CD4-positive, CD25-positive, alpha-beta regulatory T cell (primary cell): ENCODE measurements around the gene CACNA1S. TPM values are rescaled to one million over a fixed set of nuclear protein-coding genes. Genes with fewer than 3 reads are reported as not detected.

Source experiments
- ATAC-seq, 2 donors: fragments of 150-1000 bp; cut with Tn5 transposase; one replicate each; pipeline ENCODE4 v1.10.0; 2021; ENCODE audit warnings: low read depth in 2 of 2, moderate number of reproducible peaks in 2 of 2, moderate library complexity in 1 of 2
- DNase-seq, 3 donors: peaks; one replicate each; pipeline versions ENCODE4 v3.0.0 to v3.0.0-alpha.2; 2012 to 2022; ENCODE audit warnings: mixed read lengths in 1 of 3
- H3K27ac ChIP-seq: one replicate; pipeline ENCODE4 v1.7.0; 2013; ENCODE audit warnings: mild to moderate bottlenecking, low read length; ENCODE audit not compliant: insufficient read depth, poor library complexity, severe bottlenecking
- H3K27me3 ChIP-seq: one replicate; pipeline ENCODE4 v1.7.0; 2013; ENCODE audit warnings: low read length; ENCODE audit not compliant: control insufficient read depth, insufficient read depth
- H3K36me3 ChIP-seq: one replicate; pipeline ENCODE4 v1.7.0; 2013; ENCODE audit warnings: mild to moderate bottlenecking, low read length, moderate library complexity; ENCODE audit not compliant: control insufficient read depth, insufficient read depth
- H3K4me1 ChIP-seq: 2 replicates; pipeline ENCODE4 v1.7.0; 2013; ENCODE audit warnings: mild to moderate bottlenecking, low read length; ENCODE audit not compliant: insufficient read depth, control insufficient read depth, poor library complexity, severe bottlenecking
- H3K4me3 ChIP-seq: one replicate; pipeline ENCODE4 v1.7.0; 2013; ENCODE audit warnings: low read depth, mild to moderate bottlenecking, low read length, moderate library complexity
- H3K9me3 ChIP-seq, 2 experiments: 1 replicate in 1 of 2; 2 replicates in 1 of 2; pipeline ENCODE4 v1.7.0; 2013; ENCODE audit warnings: low read length in 2 of 2, mild to moderate bottlenecking in 1 of 2, moderate library complexity in 1 of 2; ENCODE audit not compliant: control insufficient read depth in 2 of 2
- H3K27ac Mint-ChIP-seq, 3 donors: one replicate each; pipeline ENCODE4 v1.8.0; 2020 to 2022; ENCODE audit warnings: mild to moderate bottlenecking in 3 of 3, mixed read lengths in 3 of 3, moderate library complexity in 2 of 3
- H3K27me3 Mint-ChIP-seq: one replicate; pipeline ENCODE4 v1.8.0; 2022; ENCODE audit warnings: mild to moderate bottlenecking, mixed read lengths
- H3K36me3 Mint-ChIP-seq: one replicate; pipeline ENCODE4 v1.8.0; 2020; ENCODE audit warnings: mixed read lengths
- H3K4me1 Mint-ChIP-seq, 4 donors: one replicate each; pipeline ENCODE4 v1.8.0; 2020 to 2022; ENCODE audit warnings: mixed read lengths in 4 of 4, mild to moderate bottlenecking in 1 of 4
- H3K4me3 Mint-ChIP-seq, 4 donors: one replicate each; pipeline ENCODE4 v1.8.0; 2020 to 2022; ENCODE audit warnings: mild to moderate bottlenecking in 4 of 4, mixed read lengths in 4 of 4, moderate library complexity in 3 of 4
- H3K9me3 Mint-ChIP-seq, 7 donors: one replicate each; pipeline ENCODE4 v1.8.0; 2020 to 2022; ENCODE audit warnings: mixed read lengths in 7 of 7, mild to moderate bottlenecking in 3 of 7, moderate library complexity in 2 of 7
- polyA plus RNA-seq, 4 donors: library from polyadenylated mRNA; unstranded; fragments of 300-500 nt; fragmentation: Illumina TruSeq; gene quantifications; one replicate each; pipeline ENCODE4 v1.2.3, GENCODE V29; 2021
- total RNA-seq: library from RNA; stranded (reverse); gene quantifications from one replicate; pipeline ENCODE4 v1.2.3, GENCODE V29; 2022

The CACNA1S gene
- total and polyA plus RNA-seq, 5 donors from 2014 or later: not detected

DNA sequence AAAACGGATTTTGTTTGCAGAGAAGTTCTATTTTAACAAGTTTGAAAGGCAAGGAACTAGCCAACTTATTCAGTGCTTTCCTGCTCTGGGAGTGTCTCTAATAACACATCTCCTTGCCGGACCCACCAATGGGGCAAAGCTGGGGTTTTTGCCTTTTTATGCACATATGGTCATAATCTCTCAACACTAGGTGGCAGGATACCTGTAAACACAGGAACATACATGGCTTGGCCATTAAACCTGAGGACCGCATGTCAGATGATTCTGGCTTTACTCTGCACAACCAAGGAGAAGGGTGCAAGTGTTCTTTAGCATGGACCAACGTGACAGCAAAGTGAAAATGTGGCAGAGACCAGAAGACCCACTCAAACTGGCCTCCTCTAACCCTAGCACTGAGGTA lies 37.2 kb upstream of the CACNA1S start:
- peaks cover 1% of the 10 kb centered on the region for H3K27me3 Mint-ChIP-seq
- H3K4me1 Mint-ChIP-seq: peaks cover 4 to 24% (median 17%) of the 10 kb centered on the region in 4 donors
- H3K9me3 ChIP-seq: no peaks in the 10 kb centered on the region

DNA sequence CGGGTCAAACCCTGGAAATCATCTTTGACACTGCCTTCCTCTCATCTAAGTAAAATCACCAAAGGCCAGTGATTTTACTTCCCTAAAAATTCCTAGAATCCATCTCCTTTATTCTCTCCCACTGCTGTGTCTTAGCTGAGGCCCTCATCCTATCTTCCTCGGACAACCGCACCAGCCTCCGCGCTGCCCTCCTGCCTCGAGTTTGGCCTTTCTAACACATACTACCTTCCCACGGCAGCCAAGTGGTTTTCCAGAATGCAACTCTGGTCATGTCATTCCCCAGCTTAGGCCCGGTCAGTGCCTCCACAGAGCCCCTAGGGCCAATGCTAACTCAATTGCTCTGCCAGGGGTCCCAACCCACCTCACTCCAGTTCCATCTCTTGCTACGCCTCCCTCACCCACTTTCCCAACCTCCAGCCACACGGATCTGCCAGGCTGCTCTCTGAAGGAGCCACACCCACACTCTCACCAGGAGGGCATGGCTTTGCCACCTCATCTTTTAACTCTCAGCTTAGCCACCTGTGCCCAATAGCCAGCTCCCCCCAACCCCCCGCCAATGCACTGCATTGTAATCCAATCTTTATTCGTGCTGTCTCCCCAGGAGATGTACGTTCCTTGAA lies 35.3 kb upstream of the CACNA1S start:
- Histone ChIP-seq H3K4me1 (no peaks in the 10 kb centered on the region), H3K27ac (no peak overlapping the region), H3K9me3 (no peaks in the 10 kb centered on the region), H3K27me3 (no peaks in the 10 kb centered on the region), H3K4me3 (no peak overlapping the region), H3K36me3 (peaks cover 22% of the 10 kb centered on the region)
- Mint-ChIP-seq H3K4me1 (peaks cover 0 to 12% (median 8%) of the 10 kb centered on the region in 4 donors), H3K9me3 (no peaks in the 10 kb centered on the region), H3K36me3 (peaks cover 52% of the 10 kb centered on the region), H3K27ac (no peak overlapping the region), H3K27me3 (no peaks in the 10 kb centered on the region), H3K4me3 (no peak overlapping the region)
- ATAC-seq: no peak
- DNase-seq: no peak

More for the DNA sequence above, 37.2 kb upstream of the CACNA1S start:
- peaks cover 11% of the 10 kb centered on the region for H3K4me1 ChIP-seq
- DNase-seq (peak in 1 of 3 donors; percentile 41), ATAC-seq (no peak)
- no peaks in the 10 kb centered on the region for H3K27me3 ChIP-seq
- no peak overlapping the region for H3K4me3 ChIP-seq
- H3K27ac ChIP-seq: no peak overlapping the region
- no peaks in the 10 kb centered on the region for H3K9me3 Mint-ChIP-seq
- peaks cover 18% of the 10 kb centered on the region for H3K36me3 ChIP-seq
- H3K36me3 Mint-ChIP-seq: peaks cover 36% of the 10 kb centered on the region
- peak overlapping the region in 1 of 3 donors; percentile 51 for H3K27ac Mint-ChIP-seq
- peak overlapping the region in 1 of 4 donors; percentile 67 for H3K4me3 Mint-ChIP-seq

DNA sequence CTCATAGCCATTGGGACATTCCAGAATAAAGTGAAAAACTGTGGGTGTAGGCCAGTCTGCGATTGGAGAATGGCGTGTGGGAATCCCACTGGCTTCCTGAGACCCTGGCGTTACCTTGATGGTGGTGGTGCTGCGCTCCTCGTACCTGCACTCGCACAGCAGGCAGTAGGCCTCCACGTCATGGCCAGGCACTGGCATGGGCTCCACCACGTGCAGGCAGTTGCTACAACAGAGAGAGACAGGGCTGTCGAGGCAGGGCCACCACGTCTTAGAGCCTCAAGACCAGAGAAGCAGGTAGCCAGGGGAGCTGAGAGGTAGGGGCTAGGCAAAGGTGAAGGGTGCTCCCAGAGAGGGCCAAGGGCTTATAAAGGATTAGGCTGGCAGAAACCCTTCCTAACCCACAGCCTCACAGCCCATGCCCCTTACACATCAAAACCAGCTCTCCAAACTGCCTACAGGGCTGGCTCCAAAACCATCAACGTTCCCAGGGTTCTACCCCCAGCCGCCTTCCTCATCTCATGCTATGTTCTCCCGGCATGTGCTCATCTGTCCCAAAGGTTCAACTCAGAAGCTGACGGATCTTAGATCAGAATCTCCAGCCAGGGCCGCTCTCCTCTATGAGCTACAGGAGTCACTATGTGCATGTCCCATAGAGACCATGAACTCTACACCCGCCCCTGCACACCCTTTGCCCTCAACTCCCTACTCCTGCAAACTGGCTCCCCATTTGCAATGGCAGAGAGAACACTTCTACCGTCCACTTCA lies 34.6 kb upstream of the CACNA1S start:
- ATAC-seq (no peak), DNase-seq (no peak)
- Histone ChIP-seq H3K4me1 (no peaks in the 10 kb centered on the region), H3K27me3 (no peaks in the 10 kb centered on the region), H3K4me3 (no peak overlapping the region), H3K9me3 (no peaks in the 10 kb centered on the region), H3K36me3 (peaks cover 22% of the 10 kb centered on the region), H3K27ac (no peak overlapping the region)
- no peak overlapping the region for H3K4me3 Mint-ChIP-seq
- no peaks in the 10 kb centered on the region for H3K9me3 Mint-ChIP-seq
- H3K27me3 Mint-ChIP-seq: no peaks in the 10 kb centered on the region
- H3K4me1 Mint-ChIP-seq: peaks cover 0 to 12% (median 6%) of the 10 kb centered on the region in 4 donors
- H3K36me3 Mint-ChIP-seq: peaks cover 56% of the 10 kb centered on the region
- no peak overlapping the region for H3K27ac Mint-ChIP-seq

DNA sequence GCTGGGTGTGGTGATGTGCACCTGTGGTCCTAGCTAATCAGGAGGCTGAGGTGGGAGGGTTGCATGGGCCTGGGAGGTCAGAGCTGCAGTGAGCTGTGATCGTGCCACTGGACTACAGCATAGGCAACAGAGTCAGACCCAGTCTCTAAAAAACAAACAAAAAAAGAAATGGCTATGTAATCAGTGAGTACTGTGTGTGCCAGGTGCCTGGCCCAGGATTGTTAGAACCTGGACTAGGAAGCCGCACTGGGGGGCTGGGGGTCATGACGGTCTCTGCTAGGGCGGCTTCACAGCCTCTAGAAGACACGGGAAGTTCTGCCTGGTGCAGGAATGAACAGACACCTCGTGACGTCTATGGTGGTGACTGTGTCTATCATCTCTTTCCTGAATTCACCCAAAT lies 33.6 kb upstream of the CACNA1S start:
- H3K27ac Mint-ChIP-seq: no peak overlapping the region
- Histone ChIP-seq H3K4me1 (no peaks in the 10 kb centered on the region), H3K9me3 (no peaks in the 10 kb centered on the region), H3K4me3 (no peak overlapping the region), H3K27ac (no peak overlapping the region), H3K36me3 (peaks cover 27% of the 10 kb centered on the region), H3K27me3 (no peaks in the 10 kb centered on the region)
- no peaks in the 10 kb centered on the region for H3K9me3 Mint-ChIP-seq
- ATAC-seq: no peak
- no peak for DNase-seq
- H3K4me3 Mint-ChIP-seq: peak overlapping the region in 1 of 4 donors; percentile 27
- no peaks in the 10 kb centered on the region for H3K27me3 Mint-ChIP-seq
- H3K36me3 Mint-ChIP-seq: peaks cover 56% of the 10 kb centered on the region
- H3K4me1 Mint-ChIP-seq: peaks cover 0 to 6% (median 4%) of the 10 kb centered on the region in 4 donors

DNA sequence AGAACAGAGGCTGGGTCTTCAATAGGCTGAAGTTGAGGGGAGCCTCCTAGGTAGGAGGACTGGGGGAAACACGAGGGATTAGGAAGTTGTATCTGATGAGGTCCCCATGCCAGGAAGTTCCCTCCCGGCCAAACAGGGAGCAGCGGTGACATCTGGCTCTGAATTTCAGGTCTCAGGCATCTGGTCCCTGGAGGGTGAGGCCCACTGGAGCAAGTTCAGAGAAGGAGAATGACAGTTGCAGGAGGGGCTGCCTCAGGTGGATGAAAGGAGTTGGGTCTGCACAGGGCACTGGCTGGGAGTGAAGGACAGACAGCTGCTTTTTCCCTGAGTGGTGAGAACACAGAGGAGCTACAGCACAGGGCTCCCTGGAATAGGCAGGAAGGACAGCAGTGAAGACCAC lies 32.9 kb upstream of the CACNA1S start:
- no peaks in the 10 kb centered on the region for H3K9me3 ChIP-seq
- H3K27ac ChIP-seq: no peak overlapping the region
- Mint-ChIP-seq H3K4me3 (no peak overlapping the region), H3K4me1 (peaks cover 0 to 6% (median 4%) of the 10 kb centered on the region in 4 donors), H3K36me3 (peaks cover 52% of the 10 kb centered on the region), H3K27ac (no peak overlapping the region), H3K9me3 (no peaks in the 10 kb centered on the region), H3K27me3 (no peaks in the 10 kb centered on the region)
- H3K4me3 ChIP-seq: no peak overlapping the region
- H3K4me1 ChIP-seq: no peaks in the 10 kb centered on the region
- DNase-seq (no peak), ATAC-seq (no peak)
- no peaks in the 10 kb centered on the region for H3K27me3 ChIP-seq
- H3K36me3 ChIP-seq: peaks cover 28% of the 10 kb centered on the region

DNA sequence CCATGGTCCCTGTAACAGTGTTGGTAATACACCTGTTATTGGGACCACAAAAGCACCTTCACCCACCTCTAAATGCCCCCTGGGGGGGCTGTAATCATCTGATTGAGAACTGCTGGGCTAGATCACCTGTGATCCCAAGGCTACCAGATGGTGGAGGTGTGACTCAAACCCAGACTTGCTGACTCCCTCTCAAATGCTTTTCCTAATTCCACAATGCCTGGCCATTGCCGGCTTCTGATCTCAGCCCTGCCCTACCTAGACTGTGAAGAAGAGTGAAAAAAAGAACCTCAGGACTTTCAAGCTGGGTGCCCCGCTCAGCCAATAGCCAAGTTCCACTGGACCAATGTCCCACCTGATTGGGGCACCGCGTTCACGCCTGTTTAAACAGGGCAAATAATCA lies 32.5 kb upstream of the CACNA1S start:
- Mint-ChIP-seq H3K27me3 (no peaks in the 10 kb centered on the region), H3K27ac (no peak overlapping the region), H3K9me3 (no peaks in the 10 kb centered on the region), H3K36me3 (peaks cover 52% of the 10 kb centered on the region), H3K4me3 (no peak overlapping the region), H3K4me1 (peaks cover 0 to 6% (median 4%) of the 10 kb centered on the region in 4 donors)
- no peak for ATAC-seq
- no peak overlapping the region for H3K27ac ChIP-seq
- H3K36me3 ChIP-seq: peaks cover 28% of the 10 kb centered on the region
- no peak for DNase-seq
- no peak overlapping the region for H3K4me3 ChIP-seq
- no peaks in the 10 kb centered on the region for H3K4me1 ChIP-seq
- H3K9me3 ChIP-seq: no peaks in the 10 kb centered on the region
- H3K27me3 ChIP-seq: no peaks in the 10 kb centered on the region

DNA sequence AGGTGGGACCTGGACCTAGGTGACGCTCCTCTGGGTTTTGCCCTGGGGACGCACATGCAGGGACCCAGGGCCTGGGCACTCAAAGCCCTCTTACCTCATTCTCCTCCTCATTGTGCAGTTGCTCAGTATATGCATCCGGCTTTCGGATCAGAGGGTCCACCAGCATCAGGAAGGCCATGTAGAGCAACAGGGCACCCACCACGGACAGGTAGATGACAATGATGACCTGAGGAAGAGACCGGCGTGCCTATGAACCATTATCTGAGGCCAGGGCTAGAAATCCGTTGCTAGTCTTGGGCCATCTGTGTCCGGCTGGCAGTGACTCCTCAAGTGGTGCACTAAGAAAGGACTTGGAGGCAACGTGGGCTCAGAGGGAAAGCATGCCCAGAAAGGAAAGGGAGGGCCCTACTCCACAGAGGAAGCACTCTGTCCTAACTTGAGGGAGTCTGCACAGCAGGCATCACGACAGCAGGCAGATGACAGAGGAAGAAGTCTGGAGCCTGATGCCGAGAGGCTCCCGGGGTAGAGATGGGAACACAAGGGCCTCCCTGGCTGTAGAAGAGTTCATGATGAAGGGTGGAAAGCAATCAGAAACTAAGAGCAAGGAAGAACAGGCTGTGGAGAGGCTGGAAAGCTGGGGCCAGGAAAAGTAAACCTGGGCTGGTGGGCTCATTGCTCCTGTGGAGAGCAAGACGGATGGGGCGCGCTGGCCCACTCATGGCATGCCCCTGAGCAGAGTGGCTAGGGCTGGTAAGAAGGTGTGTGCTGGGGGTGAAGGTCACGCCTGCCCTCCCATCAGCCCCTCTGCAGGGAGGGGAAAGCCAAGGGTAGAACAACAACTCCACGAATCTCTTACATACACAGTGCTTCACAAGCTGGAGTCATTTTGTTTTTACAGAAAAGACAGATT lies 31.8 kb upstream of the CACNA1S start:
- peaks cover 0 to 4% (median under 1%) of the 10 kb centered on the region in 4 donors for H3K4me1 Mint-ChIP-seq
- no peak overlapping the region for H3K4me3 ChIP-seq

More for the DNA sequence above, 31.8 kb upstream of the CACNA1S start:
- peaks cover 31% of the 10 kb centered on the region for H3K36me3 ChIP-seq
- H3K27ac Mint-ChIP-seq: peak overlapping the region in 1 of 3 donors; percentile 20
- H3K36me3 Mint-ChIP-seq: peaks cover 49% of the 10 kb centered on the region
- H3K4me1 ChIP-seq: no peaks in the 10 kb centered on the region
- ATAC-seq (no peak), DNase-seq (no peak)
- H3K27ac ChIP-seq: no peak overlapping the region
- no peaks in the 10 kb centered on the region for H3K9me3 Mint-ChIP-seq
- no peak overlapping the region for H3K4me3 Mint-ChIP-seq
- no peaks in the 10 kb centered on the region for H3K27me3 Mint-ChIP-seq
- no peaks in the 10 kb centered on the region for H3K9me3 ChIP-seq
- H3K27me3 ChIP-seq: no peaks in the 10 kb centered on the region
